GM21529 (cell line): ENCODE data around the gene TBC1D12.
"Not testable (repeated sequence)": the region's sequence is repeated elsewhere in the genome, so short reads cannot be mapped to it uniquely, and the experiment has no call there.

Experiments
- ATAC-seq: cut with Tn5 transposase; IDR thresholded peaks from one replicate; pipeline ENCODE4 v1.9.1; 2021; ENCODE audit not compliant: unreplicated experiment

The TBC1D12 gene

DNA sequence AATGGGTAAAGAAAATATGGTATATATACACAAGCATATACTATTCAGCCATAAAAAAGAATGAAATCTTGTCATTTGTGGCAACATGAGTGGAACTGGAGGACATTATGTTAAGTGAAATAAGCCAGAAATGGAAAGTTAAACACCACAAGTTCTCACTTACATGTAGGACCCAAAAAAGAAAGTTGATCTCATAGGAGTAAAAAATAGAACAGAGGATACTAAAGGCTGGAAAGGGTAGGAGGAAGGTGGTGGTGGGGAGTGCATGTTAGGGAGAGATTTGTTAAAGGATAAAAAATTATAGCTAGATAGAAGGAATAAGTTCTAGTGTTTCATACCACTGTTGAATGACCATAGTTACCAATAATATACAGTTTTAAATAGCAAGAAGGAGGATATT lies 48.4 kb downstream of the TBC1D12 start:
- ATAC-seq: no peak

DNA sequence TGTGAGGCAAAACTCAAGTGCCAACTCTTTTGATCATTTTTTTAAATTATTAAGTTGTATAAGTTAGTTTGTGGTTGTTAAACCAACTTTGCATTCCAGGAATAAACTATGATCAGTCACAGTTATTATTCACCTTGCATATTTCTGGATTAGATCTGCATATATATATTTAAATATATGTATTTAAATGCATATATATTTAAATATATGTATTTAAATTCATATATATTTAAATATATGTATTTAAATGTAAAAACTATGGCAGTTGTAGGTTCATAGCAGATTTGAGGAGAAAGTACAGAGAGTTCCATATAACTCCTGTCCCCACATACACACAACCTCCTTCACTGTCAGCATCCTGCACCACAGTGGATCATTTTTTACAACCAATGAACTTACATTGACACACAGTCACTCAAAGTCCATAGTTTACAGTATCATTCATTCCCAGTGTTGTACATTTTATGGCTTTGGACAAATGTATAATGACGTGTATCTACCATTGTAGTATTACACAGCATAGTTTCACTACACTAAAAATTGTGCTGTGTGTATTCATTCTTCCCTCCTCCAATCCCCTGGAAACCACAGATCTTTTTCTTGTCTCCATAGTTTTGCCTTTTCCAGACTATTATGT lies 49.7 kb downstream of the TBC1D12 start:
- ATAC-seq: no peak

DNA sequence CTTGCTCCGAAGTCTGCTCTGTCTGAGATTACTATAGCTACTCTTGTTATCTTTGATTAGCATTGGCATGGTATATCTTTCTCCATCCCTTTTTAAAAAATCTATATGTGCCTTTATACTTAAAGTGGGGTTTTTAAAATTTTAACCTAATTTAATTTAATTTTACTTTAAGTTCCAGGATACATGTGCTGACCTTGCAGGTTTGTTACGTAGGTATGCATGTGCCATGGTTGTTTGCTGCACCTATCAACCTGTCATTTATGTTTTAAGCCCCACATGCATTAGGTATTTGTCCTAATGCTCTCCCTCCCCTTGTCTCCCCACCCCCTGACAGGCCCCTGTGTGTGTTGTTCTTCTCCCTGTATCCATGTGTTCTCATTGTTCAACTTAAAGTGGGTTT lies 54.6 kb downstream of the TBC1D12 start:
- ATAC-seq: no peak

DNA sequence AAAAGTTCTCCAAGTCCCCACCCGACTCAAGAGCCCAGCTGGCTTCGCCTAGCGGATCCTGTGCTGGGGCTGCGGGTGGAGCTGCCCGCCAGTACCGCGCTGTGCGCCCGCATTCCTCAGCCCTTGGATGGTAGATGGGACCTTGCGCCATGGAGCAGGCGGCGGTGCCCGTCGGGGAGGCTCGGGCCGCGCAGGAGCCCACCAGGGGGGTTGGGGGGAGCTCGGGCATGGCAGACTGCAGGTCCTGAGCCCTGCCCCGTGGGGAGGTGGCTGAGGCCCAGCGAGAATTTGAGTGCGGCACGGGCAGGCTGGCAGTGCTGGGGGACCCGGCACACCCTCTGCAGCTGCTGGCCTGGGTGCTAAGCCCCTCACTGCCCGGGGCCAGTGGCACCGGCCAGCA lies 57.0 kb downstream of the TBC1D12 start:
- ATAC-seq: no peak

DNA sequence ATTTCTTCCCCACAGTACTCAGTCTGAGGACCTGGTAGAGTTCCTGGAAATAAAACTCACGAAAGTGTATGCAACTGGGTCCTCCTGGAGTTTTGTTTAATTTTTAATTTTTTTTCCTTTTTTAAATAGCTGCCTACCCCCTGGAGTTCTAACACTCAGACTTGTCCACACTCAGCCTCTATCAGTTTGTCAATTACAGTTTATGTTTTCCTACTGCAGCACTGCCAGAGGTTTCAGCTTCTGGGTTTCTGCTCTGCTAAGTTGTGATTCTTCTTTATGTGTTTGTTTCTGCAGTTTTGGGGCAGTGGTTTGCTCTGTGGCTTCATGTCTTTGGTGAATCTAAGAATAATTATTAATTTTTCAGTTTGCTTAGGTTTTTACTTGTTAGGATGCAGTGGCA lies 59.2 kb downstream of the TBC1D12 start:
- no peak for ATAC-seq

DNA sequence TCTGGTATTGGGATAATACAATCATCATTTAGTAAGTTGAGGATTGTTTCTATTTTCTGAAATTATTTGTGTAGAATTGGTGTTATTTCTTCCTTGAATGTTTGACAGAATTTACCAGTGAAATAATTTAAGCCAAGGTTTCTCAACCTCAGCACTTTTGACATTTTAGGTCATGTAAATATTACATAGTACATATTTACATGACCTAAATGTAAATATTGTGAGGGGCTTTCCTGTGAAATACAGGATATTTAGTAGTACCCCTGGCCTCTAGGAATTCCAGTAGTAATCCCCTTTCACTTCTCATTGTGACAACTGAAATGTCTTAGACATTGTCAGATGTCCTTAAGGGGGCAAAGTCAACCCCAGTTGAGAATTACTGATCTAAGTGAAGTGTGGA lies 59.8 kb downstream of the TBC1D12 start:
- no peak for ATAC-seq

DNA sequence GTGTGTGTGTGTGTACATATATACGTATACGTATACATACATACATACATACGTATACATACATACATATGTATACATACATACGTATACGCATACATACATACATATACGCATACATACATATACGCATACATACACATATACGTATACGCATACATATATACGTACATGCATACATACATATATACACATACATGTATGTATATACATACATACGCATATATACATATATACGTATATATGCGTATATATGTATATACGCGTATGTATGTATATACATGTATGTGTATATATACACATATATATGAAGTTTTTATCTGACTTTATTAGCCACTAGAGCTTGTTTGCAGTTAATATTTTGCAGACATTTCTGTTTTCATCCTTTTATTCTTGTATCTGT lies 63.3 kb downstream of the TBC1D12 start:
- no peak for ATAC-seq

DNA sequence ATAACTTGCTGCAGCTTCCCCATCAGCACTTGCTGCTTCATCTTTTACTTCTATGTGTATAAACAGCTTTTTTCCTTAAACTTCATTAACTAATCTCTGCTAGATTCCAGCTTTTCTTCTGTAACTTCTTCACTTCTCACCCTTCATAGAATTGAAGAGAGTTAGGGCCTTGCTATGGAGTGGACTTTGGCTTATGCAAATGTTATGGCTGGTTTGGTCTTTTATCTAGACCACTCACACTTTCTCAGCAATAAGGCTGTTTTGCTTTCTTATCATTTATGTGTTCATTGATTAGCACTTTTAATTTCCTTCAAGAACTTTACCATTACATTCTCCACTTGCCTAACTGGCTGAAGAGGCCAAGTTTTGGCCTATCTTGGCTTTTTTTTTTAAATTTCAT lies 79.1 kb downstream of the TBC1D12 start:
- no peak for ATAC-seq

DNA sequence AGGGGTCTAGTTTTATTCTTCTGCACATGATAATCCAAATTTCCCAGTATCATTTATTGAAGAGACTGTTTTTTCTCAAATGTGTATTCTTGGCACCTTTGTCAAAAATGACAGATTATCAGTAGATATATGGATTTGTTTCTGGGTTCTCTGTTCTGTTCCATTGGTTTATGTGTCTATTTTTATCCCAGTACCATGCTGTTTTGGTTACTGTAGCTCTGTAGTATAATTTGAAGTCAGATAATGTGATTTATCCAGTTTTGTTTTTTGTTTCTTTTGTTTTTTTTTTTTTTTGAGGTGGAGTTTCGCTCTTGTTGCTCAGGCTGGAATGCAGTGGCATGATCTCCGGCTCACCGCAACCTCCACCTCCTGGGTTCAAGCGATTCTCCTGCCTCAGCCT lies 81.6 kb downstream of the TBC1D12 start:
- ATAC-seq: no peak

DNA sequence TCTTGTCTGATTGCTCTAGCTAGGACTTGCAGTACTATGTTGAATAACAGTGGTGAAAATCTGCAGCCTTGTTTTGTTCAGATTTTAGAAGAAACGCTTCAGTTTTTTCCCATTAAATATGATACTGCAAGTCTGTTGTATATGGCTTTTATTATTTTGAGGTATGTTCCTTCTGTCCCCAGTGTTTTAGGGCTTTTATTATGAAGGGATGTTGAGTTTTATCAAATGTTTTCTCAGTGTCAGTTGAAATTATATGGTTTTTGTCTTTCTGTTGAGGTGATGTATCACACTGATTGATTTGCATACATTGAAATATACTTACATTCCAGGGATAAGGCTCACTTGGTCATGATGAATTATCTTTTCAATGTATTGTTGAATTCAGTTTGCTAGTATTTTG lies 82.8 kb downstream of the TBC1D12 start:
- no peak for ATAC-seq

DNA sequence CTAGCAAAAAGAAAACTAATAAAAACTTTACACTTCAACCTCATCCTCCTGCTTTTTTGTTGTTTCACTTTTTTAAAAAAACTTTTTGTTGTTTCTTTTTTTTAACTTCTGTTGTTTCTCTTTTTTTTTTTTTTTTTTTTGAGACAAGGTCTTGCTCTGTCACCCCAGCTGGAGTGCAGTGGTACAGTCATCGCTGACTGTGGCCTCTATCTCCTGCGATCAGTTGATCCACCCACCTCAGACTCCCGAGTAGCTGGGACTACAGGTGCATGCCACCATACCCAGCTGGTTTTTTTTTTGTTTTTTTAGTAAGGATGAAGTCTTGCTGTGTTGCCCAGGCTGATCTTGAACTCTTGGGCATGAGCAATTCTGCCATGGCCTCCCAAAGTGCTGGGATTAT lies 85.2 kb downstream of the TBC1D12 start:
- no peak for ATAC-seq

DNA sequence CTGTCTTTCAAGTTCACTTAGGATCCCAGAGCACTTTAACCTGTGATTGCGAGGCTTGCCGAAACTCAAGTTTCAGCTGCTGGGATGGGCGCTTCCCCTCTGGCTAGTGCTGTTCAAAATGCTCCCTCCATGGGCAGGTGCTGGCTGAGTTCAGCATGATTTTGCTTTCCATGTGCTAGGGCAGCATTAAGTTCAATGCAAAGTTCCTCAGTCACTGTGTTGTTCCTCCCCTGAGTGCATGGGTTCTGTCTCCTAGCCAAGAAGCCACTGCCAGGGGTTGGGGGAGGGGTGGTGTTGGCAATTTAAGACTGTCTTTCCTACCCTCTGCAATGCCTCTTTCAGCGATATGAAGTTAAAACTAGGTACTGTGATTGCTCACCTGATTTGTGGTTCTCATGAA lies 86.8 kb downstream of the TBC1D12 start:
- ATAC-seq: no peak

DNA sequence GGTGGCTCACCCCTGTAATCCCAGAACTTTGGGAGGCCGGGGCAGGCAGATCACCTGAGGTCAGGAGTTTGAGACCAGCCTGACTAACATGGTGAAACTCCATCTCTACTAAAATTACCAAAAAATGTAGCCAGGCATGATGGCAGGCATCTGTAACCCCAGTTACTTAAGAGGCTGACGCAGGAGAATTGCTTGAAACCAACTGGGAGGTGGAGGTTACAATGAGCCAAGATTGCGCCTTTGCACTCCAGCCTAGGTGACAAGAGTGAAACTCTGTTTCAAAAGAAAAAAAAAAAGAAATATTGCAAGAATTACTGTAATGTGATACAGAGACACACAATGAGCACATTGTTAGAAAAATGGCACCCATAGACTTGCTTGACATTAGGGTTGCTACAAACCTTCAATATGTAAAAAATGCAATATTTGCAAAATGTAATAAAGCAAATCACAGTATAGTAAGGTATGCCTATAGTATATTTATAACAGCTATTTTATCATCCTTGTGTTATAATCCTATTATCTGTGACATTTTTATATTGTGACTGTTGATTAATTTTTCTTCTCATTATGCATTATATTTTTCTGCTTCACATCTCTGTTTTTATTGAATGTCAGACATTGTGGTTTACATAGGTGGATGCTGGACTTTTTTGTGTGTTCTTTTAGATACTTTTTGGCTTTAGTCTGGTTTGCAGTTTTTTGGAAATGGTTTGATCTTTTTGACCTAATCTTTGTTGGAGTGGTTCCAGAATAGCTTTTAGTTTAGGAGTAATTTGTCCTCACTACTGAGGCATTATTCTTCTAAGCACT lies 87.8 kb downstream of the TBC1D12 start:
- no peak for ATAC-seq

DNA sequence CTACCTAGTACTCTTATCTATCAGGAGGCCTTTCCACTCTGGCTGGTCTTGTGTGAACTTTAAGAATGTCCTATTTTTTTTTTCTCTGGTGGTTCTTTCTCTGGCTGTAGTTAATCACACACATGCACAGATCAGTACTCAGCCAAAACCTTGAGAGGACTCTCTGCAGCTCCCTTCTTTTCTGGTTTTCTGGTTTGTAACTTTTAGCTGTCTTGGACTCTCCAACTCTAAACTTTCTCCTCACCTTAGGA lies 88.4 kb downstream of the TBC1D12 start:
- ATAC-seq: no peak

DNA sequence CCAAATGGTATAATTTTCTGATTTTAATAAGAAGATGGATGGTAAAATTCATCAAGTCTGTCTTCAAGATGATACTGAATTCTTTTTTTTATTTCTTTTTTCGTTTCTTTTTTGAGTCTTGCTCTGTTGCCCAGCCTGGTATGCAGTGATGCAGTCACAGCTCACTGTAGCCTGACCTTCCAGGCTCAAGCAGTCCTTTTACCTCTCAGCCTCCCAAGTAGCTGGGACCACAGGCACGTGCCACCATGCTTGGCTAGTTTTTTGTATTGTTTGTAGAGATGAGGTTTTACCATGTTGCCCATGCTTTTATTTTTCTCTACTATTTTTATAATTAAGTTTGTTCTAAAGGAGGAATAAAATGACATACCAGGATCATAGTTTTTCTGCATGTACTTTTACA lies 91.1 kb downstream of the TBC1D12 start:
- ATAC-seq: no peak

DNA sequence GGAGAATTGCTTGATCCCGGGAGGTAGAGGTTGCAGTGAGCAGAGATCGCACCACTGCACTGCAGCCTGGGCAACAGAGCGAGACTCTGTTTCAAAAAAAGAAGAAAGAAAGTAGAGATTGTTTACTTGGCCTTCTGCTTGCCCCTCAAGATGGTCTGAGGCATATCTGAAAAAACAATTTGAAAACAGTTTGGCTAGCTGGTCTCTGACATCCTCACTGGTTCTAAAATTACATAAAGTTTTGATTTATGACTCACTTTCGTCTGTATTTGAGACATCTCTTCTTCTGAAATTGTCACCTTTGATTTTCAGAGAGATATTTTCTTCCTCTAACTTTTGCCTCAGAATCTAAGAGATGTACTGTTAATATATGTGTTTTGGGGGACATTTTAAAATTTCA lies 93.7 kb downstream of the TBC1D12 start:
- peak; percentile 83 for ATAC-seq

DNA sequence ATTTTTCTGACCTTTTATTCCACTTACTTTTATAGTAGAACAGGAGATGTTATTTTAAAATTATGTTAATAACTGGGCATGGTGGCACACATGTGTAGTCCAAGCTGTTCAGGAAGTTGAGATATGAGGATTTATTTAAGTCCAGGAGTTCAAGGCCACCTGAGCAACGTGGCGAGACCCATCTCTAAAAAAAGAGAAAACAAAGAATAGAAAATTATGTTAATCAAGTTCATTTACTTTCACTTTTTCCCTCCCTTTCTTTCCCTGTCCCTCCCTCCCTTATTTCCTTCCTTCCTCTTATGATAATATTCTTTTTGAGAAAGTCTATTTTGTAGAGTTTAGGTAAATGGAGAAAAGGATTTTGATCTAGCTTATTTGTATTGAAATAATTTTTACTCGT lies 94.3 kb downstream of the TBC1D12 start:
- no peak for ATAC-seq

DNA sequence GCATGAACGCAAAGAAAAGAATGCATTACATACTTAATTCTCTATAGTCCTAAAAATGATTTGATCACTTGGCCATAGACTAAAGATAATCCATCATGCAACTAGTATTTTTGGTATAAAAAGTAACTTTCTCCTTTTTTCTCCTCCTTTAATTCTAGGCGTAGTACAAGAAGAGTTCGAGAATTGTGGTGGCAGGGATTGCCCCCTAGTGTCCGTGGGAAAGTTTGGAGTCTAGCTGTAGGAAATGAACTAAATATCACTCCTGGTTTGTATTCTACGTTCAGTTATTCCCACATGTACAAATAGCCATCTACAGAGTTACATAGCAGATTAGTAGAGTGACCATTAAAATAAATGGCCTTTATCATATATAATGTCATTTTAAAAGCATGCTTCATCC lies 97.7 kb downstream of the TBC1D12 start:
- no peak for ATAC-seq

DNA sequence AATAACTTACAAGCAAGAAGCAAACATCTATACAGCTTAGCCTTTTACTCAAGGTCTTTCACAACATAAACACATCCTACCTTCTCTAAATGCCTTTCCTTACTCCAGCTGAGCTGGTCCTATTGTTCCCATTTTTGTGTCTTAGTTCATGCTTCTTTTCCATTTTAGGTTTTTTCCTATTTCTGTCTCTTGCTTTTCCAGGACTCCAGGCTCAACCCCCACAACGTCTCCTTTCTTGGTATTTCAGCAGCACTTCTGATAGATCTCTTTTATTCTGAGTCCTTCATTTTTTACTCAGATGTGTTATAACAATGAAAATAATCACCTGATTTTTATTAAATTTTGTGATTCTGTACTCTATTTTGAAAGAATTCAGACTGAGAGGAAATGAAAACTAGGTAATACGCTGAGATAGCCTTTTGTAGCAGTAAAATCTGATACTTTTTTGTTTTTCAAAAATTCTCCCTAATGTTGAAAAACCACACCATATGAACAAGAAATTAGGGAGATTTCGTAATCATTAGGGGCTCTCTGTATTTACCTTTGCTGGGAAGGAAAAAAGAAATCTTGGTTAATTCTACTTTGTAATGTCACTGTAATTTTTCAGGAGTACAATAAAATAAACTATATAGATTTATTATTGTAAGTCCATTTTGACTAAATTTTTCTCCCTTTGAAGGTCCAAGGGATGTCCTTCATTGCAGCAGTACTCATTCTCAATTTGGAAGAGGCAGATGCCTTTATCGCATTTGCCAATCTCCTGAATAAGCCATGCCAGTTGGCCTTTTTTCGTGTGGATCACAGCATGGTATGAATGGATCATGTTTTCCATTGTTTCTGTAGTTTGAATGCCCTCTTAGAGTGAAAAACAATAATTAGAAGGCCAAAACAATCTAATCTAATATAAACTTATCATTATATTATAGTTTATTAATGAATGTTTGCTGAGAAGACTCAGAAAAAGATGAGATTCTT lies 119.2 kb downstream of the TBC1D12 start:
- ATAC-seq: no peak

DNA sequence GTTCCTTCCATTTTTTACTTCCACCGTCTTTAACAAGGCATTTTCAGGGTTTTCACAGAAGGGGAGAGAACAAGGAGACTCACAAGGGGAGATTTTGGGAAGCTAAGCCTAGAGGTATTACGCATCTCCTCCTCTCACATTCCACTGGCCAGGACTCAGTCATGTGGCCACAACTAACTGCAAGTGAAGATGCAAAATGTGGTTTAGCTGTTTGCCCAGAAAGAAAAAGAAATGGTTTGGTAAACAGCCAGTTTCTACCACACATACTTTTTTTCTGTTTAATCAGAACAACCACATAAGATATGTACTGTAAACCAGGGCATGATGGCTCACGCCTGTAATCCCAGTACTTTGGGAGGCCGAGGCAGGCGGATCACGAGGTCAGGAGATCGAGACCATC lies 121.8 kb downstream of the TBC1D12 start:
- ATAC-seq: no peak

DNA sequence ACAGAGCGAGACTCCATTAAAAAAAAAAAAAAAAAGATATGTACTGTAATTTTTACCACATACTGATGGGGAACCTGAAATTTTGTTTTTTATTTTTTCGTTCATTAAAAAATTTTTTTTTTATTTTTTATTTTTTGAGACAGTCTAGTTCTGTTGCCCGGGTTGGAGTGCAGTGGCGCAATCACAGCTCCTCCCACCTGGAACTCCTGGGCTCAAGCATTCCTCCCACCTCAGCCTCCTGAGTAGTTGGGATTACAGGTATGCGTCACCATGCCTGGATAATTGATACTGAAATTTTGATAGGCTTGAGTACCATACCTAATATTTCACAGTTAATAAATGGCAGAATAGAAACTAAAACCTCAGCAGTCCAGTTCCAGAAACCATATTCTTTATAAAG lies 122.4 kb downstream of the TBC1D12 start:
- no peak for ATAC-seq

DNA sequence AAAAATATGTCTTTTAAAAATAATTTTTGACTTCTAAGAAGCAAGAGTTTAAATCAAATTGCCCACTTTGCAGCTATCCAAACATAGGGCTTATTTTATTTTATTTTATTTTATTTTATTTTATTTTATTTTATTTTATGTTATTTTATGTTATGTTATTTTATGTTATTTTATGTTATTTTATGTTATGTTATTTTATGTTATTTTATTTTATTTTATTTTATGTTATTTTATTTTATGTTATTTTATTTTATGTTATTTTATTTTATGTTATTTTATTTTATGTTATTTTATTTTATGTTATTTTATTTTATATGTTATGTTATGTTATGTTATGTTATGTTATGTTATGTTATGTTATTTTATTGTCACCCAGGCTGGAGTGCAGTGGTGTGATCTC lies 129.2 kb downstream of the TBC1D12 start:
- ATAC-seq: not testable (repeated sequence)
